ENCODE measurements around the gene BBS7. TPM values are rescaled to one million over a fixed set of nuclear protein-coding genes. Genes with fewer than 3 reads are reported as not detected.

The BBS7 gene
- total and polyA plus RNA-seq, 10 of the 15 experiments (the other 5 are each of a cell fraction or from before 2014, with no cell fraction given), result 5.2 to 15.2 (median 9.0) TPM

DNA sequence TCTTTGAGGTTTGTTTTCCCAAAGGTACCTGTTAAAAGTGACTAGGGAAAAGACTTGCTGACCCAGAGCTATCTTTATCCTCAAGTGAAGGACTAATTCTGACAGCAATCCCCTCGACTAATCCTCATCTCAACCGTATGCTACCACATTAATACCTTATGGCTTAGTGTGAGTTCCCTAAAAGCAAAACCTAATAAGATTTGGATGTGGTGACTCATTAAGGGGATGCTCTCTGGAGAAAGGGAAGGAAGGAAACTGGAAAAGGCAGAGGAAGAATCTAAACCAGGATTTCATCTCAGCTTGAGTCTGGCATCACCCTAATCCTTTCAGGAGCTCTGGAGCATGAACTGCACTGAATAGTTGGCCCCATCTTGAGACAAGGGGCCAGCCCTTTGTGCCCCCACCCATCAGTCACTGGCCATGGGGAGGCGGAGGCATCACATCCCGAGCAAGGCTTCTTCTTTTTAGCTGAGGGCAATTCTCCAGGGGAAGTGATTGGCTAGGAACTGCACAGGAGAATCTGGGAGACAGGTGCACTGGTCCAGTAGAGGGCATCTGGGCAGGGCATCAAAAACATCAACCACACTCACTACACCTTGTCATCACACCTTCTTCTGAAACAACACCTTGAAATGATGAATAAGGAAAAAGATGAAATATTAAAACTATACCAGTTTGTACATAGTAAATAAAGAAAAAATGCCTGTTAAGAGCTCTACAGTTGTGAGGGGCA is 6.9 kb upstream of the BBS7 start:
- Histone ChIP-seq H3K9ac (ENCODE audit: control insufficient read depth, insufficient read depth, low read length) (no peak overlapping the region), H3K4me2 (ENCODE audit: control insufficient read depth, insufficient read depth) (no peak overlapping the region), H4K20me1 (ENCODE audit: control insufficient read depth, insufficient read depth) (no peaks in the 10 kb centered on the region), H3K4me1 (ENCODE audit: control insufficient read depth, insufficient read depth, low read length) (no peaks in the 10 kb centered on the region), H2AFZ (ENCODE audit: control insufficient read depth, low read depth, low read length) (no peak overlapping the region), H3K9me3 (replicated peaks; ENCODE audit: control insufficient read depth, insufficient read depth, low read length) (no peaks in the 10 kb centered on the region), H3K27me3 (replicated peaks in 1 of 2; ENCODE audit: control insufficient read depth in 2 of 2, insufficient read depth in 2 of 2, low read length in 1 of 2) (no peaks in the 10 kb centered on the region; a peak in 1 of 4 replicates), H3K27ac (ENCODE audit: control insufficient read depth, insufficient read depth) (no peak overlapping the region), H3K36me3 (ENCODE audit: control insufficient read depth in 2 of 2, insufficient read depth in 2 of 2, low read length in 1 of 2) (no peaks in the 10 kb centered on the region), H3K4me3 (no peak overlapping the region), H3K79me2 (ENCODE audit: control insufficient read depth, insufficient read depth, low read length) (no peaks in the 10 kb centered on the region)
- ATAC-seq (no peak), DNase-seq (ENCODE audit: low read depth, low spot score) (no peak), FAIRE-seq (no peak)
- in situ Hi-C loops (cut with MboI), result no loop called here
- 6% methylated on average over 4 of the region's 4 CpGs for WGBS (ENCODE audit: insufficient coverage, insufficient replicate concordance, low lambda C conversion rate, missing lambda C conversion rate)
- intact Hi-C loops (cut with micrococcal nuclease; ENCODE audit: unreplicated experiment), result no loop called here
- SMC1A ChIA-PET (ENCODE audit: uncharacterized antibody, unreplicated experiment), result interaction anchor here (1.5 to 1.6 kb wide), 2 partner anchors 18 to 23 kb away, joined by 4 to 5 read pairs; no protein-coding TSS in a partner anchor
- RAD21 ChIA-PET (ENCODE audit: unreplicated experiment), result no interaction called here
- POLR2A ChIA-PET, result interaction anchor here (0.5 to 0.6 kb wide), 2 partner anchors 63 to 70 kb away, joined by 3 read pairs; no protein-coding TSS in a partner anchor
- CTCF ChIA-PET, result interaction anchor here (1.0 to 2.4 kb wide), 4 partner anchors 8 to 701 kb away, joined by 3 to 15 read pairs (median 3); no protein-coding TSS in a partner anchor
- no TSS peak for BruUV-seq (replicated peaks)
- TF ChIP-seq, protein P1, sequence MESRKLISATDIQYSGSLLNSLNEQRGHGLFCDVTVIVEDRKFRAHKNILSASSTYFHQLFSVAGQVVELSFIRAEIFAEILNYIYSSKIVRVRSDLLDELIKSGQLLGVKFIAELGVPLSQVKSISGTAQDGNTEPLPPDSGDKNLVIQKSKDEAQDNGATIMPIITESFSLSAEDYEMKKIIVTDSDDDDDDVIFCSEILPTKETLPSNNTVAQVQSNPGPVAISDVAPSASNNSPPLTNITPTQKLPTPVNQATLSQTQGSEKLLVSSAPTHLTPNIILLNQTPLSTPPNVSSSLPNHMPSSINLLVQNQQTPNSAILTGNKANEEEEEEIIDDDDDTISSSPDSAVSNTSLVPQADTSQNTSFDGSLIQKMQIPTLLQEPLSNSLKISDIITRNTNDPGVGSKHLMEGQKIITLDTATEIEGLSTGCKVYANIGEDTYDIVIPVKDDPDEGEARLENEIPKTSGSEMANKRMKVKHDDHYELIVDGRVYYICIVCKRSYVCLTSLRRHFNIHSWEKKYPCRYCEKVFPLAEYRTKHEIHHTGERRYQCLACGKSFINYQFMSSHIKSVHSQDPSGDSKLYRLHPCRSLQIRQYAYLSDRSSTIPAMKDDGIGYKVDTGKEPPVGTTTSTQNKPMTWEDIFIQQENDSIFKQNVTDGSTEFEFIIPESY (IDR thresholded peaks at IDR 0.05), result no peak
- TF ChIP-seq, protein P2, sequence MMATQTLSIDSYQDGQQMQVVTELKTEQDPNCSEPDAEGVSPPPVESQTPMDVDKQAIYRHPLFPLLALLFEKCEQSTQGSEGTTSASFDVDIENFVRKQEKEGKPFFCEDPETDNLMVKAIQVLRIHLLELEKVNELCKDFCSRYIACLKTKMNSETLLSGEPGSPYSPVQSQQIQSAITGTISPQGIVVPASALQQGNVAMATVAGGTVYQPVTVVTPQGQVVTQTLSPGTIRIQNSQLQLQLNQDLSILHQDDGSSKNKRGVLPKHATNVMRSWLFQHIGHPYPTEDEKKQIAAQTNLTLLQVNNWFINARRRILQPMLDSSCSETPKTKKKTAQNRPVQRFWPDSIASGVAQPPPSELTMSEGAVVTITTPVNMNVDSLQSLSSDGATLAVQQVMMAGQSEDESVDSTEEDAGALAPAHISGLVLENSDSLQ (IDR thresholded peaks at IDR 0.05), result no peak
- TF ChIP-seq SMAD5 (IDR thresholded peaks at IDR 0.05; ENCODE audit: low read depth), result no peak
- no peak for TF ChIP-seq RUNX3 (IDR thresholded peaks at IDR 0.05; ENCODE audit: low read length)
- TF ChIP-seq, protein P3, sequence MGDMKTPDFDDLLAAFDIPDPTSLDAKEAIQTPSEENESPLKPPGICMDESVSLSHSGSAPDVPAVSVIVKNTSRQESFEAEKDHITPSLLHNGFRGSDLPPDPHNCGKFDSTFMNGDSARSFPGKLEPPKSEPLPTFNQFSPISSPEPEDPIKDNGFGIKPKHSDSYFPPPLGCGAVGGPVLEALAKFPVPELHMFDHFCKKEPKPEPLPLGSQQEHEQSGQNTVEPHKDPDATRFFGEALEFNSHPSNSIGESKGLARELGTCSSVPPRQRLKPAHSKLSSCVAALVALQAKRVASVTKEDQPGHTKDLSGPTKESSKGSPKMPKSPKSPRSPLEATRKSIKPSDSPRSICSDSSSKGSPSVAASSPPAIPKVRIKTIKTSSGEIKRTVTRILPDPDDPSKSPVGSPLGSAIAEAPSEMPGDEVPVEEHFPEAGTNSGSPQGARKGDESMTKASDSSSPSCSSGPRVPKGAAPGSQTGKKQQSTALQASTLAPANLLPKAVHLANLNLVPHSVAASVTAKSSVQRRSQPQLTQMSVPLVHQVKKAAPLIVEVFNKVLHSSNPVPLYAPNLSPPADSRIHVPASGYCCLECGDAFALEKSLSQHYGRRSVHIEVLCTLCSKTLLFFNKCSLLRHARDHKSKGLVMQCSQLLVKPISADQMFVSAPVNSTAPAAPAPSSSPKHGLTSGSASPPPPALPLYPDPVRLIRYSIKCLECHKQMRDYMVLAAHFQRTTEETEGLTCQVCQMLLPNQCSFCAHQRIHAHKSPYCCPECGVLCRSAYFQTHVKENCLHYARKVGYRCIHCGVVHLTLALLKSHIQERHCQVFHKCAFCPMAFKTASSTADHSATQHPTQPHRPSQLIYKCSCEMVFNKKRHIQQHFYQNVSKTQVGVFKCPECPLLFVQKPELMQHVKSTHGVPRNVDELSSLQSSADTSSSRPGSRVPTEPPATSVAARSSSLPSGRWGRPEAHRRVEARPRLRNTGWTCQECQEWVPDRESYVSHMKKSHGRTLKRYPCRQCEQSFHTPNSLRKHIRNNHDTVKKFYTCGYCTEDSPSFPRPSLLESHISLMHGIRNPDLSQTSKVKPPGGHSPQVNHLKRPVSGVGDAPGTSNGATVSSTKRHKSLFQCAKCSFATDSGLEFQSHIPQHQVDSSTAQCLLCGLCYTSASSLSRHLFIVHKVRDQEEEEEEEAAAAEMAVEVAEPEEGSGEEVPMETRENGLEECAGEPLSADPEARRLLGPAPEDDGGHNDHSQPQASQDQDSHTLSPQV (IDR thresholded peaks at IDR 0.05), result no peak
- no peak for TF ChIP-seq NR2F1 (conservative IDR thresholded peaks at IDR 0.05)
- no peak for TF ChIP-seq TCF7 (IDR thresholded peaks at IDR 0.05; ENCODE audit: borderline replicate concordance)
- TF ChIP-seq, protein P4, sequence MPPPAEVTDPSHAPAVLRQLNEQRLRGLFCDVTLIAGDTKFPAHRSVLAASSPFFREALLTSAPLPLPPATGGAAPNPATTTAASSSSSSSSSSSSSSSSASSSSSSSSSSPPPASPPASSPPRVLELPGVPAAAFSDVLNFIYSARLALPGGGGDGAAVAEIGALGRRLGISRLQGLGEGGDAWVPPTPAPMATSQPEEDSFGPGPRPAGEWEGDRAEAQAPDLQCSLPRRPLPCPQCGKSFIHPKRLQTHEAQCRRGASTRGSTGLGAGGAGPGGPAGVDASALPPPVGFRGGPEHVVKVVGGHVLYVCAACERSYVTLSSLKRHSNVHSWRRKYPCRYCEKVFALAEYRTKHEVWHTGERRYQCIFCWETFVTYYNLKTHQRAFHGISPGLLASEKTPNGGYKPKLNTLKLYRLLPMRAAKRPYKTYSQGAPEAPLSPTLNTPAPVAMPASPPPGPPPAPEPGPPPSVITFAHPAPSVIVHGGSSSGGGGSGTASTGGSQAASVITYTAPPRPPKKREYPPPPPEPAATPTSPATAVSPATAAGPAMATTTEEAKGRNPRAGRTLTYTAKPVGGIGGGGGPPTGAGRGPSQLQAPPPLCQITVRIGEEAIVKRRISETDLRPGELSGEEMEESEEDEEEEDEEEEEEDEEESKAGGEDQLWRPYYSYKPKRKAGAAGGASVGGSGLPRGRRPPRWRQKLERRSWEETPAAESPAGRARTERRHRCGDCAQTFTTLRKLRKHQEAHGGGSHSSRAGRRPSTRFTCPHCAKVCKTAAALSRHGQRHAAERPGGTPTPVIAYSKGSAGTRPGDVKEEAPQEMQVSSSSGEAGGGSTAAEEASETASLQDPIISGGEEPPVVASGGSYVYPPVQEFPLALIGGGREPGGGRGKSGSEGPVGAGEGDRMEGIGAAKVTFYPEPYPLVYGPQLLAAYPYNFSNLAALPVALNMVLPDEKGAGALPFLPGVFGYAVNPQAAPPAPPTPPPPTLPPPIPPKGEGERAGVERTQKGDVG (CRISPR knock-in tag; IDR thresholded peaks at IDR 0.05), result no peak
- TF ChIP-seq EED (IDR thresholded peaks at IDR 0.05; ENCODE audit: low read depth), result no peak
